Measurements from ENCODE around the gene FAM25A.
"Not testable (repeated sequence)": the region's sequence is repeated elsewhere in the genome, so short reads cannot be mapped to it uniquely, and the experiment has no call there.

FAM25A gene

DNA sequence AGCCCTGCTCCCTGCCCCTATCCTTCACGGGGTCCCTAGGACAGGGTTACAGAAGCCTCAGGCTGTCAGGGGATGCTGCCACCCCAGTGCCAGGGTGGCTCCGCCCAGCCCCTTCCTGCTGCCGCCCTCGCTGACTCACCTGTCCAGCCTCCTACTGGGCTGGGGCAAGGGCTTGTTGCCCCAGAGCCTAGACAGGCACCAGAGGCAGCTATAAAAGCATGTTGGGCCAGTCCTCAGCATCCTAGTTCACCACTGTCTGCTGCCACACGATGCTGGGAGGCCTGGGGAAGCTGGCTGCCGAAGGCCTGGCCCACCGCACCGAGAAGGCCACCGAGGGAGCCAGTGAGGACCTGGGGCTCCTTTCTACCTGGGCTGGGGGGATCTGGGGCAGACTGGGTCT is at the start of gene FAM25A:
Gene FAM25A (plus strand): TSS at position 239 of the 400 bp plus-strand sequence. CDS start 31 bp downstream, at position 270.
- not testable (repeated sequence) for DNase-seq

- peak in 2 of 58 donors; percentile 55 to 65 for DNase-seq
Measured at GRCh38 chr10:86970982-86971231, 49.2 kb upstream of the FAM25A start.

- DNase-seq, result peak in 27 of 58 donors; percentile 18 to 82 (median 51)
Measured at GRCh38 chr10:86971232-86971991, 48.7 kb upstream of the FAM25A start.

- no peak for DNase-seq
Measured at GRCh38 chr10:86972613-86973380, 47.3 kb upstream of the FAM25A start.

- DNase-seq, result no peak
Measured at GRCh38 chr10:86974484-86974883, 45.6 kb upstream of the FAM25A start.

DNA sequence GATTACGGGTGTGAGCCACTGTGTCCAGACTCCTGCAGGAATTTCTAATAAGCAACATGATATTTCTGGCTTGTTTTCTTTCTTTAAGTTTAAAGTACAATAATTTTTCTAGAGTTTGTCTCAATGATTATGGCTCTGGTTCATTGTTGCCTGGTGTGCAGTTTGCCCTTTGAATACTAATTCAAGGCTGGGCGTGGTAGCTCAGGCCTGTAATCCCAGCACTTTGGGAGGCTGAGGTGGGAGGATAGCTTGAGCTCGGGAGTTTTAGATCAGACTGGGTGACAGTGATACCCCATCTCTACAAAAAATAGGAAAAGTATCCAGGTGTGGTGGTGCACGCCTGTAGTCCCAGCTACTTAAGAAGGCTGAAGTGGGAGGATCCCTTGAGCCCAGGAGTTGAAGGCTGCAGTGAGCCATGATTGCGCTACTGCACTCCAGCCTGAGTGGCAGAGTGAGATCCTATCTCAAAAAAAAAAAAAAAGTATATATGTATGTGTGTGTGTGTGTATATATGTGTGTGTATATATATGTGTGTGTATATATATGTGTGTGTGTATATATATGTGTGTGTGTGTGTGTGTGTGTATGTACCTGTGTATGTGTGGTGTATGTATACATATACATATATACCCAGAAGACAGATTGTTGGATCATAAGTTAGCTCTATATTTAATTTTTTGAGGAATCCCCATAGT is 43.6 kb upstream of the FAM25A start:
- no peak for DNase-seq

- DNase-seq, result not testable (repeated sequence)
Measured at GRCh38 chr10:86978457-86978856, 41.6 kb upstream of the FAM25A start.

GRCh38 chr10:86979296-86979818 is 40.7 kb upstream of the FAM25A start:
- DNase-seq, result no peak

DNA sequence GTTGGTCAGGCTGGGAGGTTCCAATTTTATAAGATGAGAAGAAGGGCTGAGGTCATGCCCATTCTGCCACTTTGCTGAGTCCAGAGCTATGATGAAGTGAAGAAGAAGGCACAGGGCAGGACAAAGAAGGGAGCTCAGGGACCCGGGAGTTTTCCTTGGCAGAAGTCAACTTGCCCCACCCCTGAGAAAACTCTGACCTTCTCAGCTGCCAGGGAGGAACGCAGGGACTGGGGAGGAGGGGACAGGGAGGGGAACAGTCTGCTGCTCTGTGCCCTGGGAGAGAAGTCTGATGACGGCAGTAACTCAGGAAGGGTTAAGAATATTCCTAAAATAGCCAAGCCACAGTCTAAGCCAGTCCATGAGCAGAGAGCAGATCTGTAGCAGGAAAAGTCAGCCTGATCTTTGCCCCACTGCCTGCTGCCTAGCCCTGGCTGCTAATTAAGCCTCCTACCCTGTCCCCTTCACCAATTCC is 40.1 kb upstream of the FAM25A start:
- no peak for DNase-seq

DNA sequence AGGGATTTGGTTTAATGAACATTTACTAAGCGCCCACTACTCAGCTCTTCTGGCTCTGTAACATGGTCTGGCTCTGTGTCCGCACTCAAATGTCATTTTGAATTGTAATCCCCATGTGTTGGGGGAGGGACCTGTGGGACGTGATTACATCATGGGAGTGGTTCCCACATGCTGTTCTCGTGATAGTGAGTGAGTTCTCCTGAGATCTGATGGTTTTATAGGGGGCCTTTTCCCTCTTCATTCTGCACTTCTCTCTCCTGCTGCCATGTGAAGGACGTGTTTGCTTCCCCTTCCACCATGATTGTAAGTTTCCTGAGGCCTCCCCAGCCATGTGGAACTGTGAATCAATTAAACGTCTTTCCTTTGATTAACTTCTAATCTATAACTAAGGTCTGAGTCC is 39.1 kb upstream of the FAM25A start:
- not testable (repeated sequence) for DNase-seq

- DNase-seq, result no peak
Measured at GRCh38 chr10:86981716-86982115, 38.4 kb upstream of the FAM25A start.

DNA sequence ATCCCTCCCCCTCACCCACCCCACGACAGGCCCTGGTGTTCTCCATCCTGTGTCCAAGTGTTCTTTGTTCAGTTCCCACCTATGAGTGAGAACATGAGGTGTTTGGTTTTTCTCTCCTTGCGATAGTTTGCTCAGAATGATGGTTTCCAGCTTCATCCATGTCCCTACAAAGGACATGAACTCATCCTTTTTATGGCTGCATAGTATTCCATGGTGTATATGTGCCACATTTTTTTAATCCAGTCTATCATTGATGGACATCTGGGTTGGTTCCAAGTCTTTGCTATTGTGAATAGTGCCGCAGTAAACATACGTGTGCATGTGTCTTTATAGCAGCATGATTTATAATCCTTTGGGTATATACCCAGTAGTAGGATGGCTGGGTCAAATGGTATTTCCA is 35.6 kb upstream of the FAM25A start:
- DNase-seq, result not testable (repeated sequence)

DNA sequence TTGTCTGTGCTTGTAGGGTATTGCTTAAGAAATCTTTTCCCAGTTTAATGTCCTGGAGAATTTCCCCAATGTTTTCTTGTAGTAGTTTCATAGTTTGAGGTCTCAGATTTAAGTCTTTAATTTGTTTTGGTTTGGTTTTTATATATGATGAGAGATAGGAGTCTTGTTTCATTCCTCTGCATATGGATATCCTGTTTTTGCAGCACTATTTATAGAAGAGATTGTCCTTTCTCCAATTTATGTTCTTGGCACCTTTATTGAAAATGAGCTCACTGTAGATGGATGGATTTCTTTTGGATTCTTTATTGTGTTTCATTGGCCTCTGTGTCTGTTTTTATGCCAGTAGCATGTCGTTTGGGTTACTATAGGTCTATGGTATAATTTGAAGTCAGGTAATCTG is 31.6 kb upstream of the FAM25A start:
- no peak for DNase-seq

DNA sequence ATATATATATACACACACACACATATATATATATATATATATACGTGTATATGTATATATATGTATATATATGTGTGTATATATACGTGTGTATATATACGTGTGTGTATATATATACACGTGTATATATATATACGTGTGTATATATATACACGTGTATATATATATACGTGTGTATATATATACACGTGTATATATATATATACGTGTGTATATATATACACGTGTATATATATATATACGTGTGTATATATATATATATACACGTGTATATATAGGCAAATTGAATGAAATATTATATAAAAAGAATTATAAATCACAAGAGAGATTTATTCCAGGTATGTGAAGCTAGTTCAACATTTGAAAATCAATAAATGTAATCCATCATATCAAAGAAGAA is 28.7 kb upstream of the FAM25A start:
- DNase-seq, result not testable (repeated sequence)

DNA sequence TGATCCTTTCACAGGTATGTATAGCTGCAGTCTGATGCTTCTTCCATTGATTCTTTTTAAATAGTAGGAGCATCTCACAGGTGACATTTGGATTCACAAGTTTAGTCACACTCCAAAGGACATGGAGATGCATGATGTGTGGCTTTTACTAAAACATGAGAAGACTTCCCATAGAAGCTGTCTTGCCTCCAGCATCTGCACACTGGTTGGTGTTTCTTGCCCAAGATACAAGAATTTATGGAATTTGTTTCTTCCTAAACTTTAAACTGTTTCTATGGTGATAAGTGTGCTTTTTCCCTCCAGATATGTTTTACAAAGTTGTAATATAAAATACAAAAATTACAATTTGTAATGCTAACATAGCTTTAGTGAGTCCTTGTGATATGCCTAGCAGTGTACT is 27.6 kb upstream of the FAM25A start:
- DNase-seq, result no peak

- DNase-seq, result no peak
Measured at GRCh38 chr10:86992929-86993328, 27.2 kb upstream of the FAM25A start.

GRCh38 chr10:86999802-87000403 is 20.2 kb upstream of the FAM25A start:
- not testable (repeated sequence) for DNase-seq

DNA sequence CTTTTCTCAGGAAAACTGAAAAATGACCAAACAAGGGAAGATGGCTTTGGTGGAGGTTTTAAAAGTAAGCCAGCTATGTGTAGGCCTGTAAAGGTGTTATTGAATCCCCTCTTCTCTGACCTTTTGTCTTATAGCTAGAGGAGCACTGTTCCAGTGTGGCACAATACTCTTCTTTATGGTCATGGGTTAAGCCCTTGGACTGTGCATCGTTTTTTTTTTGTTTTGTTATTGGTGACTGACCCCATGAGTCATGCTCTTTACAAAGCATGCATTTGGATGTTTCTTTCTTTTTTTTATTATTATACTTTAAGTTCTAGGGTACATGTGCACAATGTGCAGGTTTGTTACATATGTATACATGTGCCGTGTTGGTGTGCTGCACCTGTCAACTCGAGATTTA is 19.6 kb upstream of the FAM25A start:
- no peak for DNase-seq

DNA sequence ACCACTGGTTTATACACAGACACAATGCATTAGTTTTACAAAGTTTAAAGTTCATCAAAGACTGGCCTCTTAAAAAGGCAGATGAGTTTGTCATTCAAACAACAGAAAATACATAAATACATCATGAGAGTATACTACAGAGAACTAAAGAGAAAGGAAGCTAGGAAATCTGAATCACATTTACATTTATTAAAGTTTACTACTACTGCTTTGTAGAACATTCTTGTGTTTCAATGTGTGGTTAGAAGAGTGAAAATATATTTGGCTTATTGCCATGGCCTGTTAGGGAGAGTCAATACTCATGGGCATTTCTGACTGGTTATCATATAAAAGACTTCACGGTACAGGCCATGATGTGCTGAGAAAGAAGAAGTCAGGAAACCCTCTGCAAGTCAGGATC is 13.0 kb upstream of the FAM25A start:
- DNase-seq, result not testable (repeated sequence)

DNA sequence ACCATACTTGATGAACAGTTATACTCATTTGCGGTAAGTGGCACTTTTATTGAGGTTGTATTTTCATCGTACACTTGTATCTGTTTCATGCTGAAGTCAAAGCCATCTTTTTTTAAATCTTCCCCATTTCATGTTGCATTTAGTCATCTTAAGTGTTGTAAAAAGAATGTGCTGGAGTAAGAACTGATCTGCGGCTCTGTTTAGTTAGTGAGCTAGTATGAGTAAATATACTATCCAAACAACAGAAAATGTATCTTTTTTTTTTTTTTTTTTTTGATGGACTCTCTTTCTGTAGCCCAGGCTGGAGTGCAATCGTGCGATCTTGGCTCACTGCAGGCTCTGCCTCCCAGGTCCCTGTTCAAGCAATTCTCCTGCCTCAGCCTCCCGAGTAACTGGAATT is 12.4 kb upstream of the FAM25A start:
- DNase-seq, result not testable (repeated sequence)

- DNase-seq, result not testable (repeated sequence)
Measured at GRCh38 chr10:87008303-87008702, 11.8 kb upstream of the FAM25A start.
